ENCODE data around the gene ENTPD7. TPM values are rescaled to one million over a fixed set of nuclear protein-coding genes. Genes with fewer than 3 reads are reported as not detected.
"Not testable (repeated sequence)": the region's sequence is repeated elsewhere in the genome, so short reads cannot be mapped to it uniquely, and the experiment has no call there.

ENTPD7 gene
- total RNA-seq, 4 donors from 2014 or later: 11.6 to 76.0 (median 35.2) TPM

- Histone ChIP-seq H3K4me3 (no peak overlapping the region), H3K27me3 (no peaks in the 10 kb centered on the region), H3K4me1 (no peaks in the 10 kb centered on the region), H3K9me3 (peaks cover 0 to 14% (median 1%) of the 10 kb centered on the region in 4 donors), H3K36me3 (peaks cover 0 to 96% (median 0%) of the 10 kb centered on the region in 3 donors), H3K27ac (no peak overlapping the region)
- no peak for TF ChIP-seq CTCF (IDR thresholded peaks at IDR 0.05)
- TF ChIP-seq POLR2A (IDR thresholded peaks at IDR 0.05): no peak
- no peak for DNase-seq
These were observed 82.9 kb downstream of the ENTPD7 start for GRCh38 chr10:99742254-99742653.

- no peak overlapping the region for H3K4me3 ChIP-seq
- H3K27ac ChIP-seq: no peak overlapping the region
- H3K4me1 ChIP-seq: no peaks in the 10 kb centered on the region
- no peak for TF ChIP-seq CTCF (IDR thresholded peaks at IDR 0.05)
- TF ChIP-seq POLR2A (IDR thresholded peaks at IDR 0.05): no peak
- H3K36me3 ChIP-seq: peaks cover 0 to 96% (median 0%) of the 10 kb centered on the region in 3 donors
- peaks cover 0 to 14% (median 1%) of the 10 kb centered on the region in 4 donors for H3K9me3 ChIP-seq
- H3K27me3 ChIP-seq: no peaks in the 10 kb centered on the region
- no peak for DNase-seq
These were observed 83.4 kb downstream of the ENTPD7 start for GRCh38 chr10:99742701-99743100.

- Histone ChIP-seq H3K27me3 (no peaks in the 10 kb centered on the region), H3K36me3 (peaks cover 0 to 97% (median 0%) of the 10 kb centered on the region in 3 donors), H3K27ac (no peak overlapping the region), H3K4me3 (no peak overlapping the region), H3K4me1 (no peaks in the 10 kb centered on the region), H3K9me3 (peaks cover 0 to 14% (median 1%) of the 10 kb centered on the region in 4 donors)
- no peak for DNase-seq
- TF ChIP-seq CTCF (IDR thresholded peaks at IDR 0.05) (no peak), POLR2A (IDR thresholded peaks at IDR 0.05) (no peak)
These were observed 84.5 kb downstream of the ENTPD7 start for GRCh38 chr10:99743841-99744240.

- H3K4me3 ChIP-seq, H3K27ac ChIP-seq, H3K9me3 ChIP-seq, DNase-seq, H3K27me3 ChIP-seq, H3K4me1 ChIP-seq: not testable (repeated sequence)
- H3K36me3 ChIP-seq: peaks cover 0 to 88% (median 0%) of the 10 kb centered on the region in 3 donors
These were observed 86.9 kb downstream of the ENTPD7 start for GRCh38 chr10:99746166-99746565.

GRCh38 chr10:99748823-99749451 is 89.6 kb downstream of the ENTPD7 start:
- TF ChIP-seq CTCF (IDR thresholded peaks at IDR 0.05) (no peak), POLR2A (IDR thresholded peaks at IDR 0.05) (no peak)
- DNase-seq: no peak
- Histone ChIP-seq H3K27me3 (no peaks in the 10 kb centered on the region), H3K4me1 (no peaks in the 10 kb centered on the region), H3K4me3 (no peak overlapping the region), H3K27ac (no peak overlapping the region), H3K36me3 (peaks cover 0 to 85% (median 0%) of the 10 kb centered on the region in 3 donors), H3K9me3 (no peaks in the 10 kb centered on the region)

- TF ChIP-seq POLR2A (IDR thresholded peaks at IDR 0.05) (no peak), CTCF (IDR thresholded peaks at IDR 0.05) (no peak)
- Histone ChIP-seq H3K27ac (no peak overlapping the region), H3K4me3 (no peak overlapping the region), H3K27me3 (no peaks in the 10 kb centered on the region), H3K4me1 (no peaks in the 10 kb centered on the region), H3K9me3 (no peaks in the 10 kb centered on the region), H3K36me3 (peaks cover 0 to 79% (median 0%) of the 10 kb centered on the region in 3 donors)
- no peak for DNase-seq
These were observed 91.3 kb downstream of the ENTPD7 start for GRCh38 chr10:99750641-99751040.
